ENCODE results near the gene FAM53A.

GRCh38 chr4:1723131-1723801, 39.2 kb upstream of the FAM53A start:
- TF ChIP-seq, protein P1, sequence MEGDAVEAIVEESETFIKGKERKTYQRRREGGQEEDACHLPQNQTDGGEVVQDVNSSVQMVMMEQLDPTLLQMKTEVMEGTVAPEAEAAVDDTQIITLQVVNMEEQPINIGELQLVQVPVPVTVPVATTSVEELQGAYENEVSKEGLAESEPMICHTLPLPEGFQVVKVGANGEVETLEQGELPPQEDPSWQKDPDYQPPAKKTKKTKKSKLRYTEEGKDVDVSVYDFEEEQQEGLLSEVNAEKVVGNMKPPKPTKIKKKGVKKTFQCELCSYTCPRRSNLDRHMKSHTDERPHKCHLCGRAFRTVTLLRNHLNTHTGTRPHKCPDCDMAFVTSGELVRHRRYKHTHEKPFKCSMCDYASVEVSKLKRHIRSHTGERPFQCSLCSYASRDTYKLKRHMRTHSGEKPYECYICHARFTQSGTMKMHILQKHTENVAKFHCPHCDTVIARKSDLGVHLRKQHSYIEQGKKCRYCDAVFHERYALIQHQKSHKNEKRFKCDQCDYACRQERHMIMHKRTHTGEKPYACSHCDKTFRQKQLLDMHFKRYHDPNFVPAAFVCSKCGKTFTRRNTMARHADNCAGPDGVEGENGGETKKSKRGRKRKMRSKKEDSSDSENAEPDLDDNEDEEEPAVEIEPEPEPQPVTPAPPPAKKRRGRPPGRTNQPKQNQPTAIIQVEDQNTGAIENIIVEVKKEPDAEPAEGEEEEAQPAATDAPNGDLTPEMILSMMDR (conservative IDR thresholded peaks at IDR 0.05 in 1 of 2, IDR thresholded peaks at IDR 0.05 in 1 of 2; ENCODE audit: low read depth in 1 of 2, low read length in 2 of 2): no peak
- TF ChIP-seq EZH2 (IDR thresholded peaks at IDR 0.05; ENCODE audit: low read length, missing control alignments): no peak

All from fibroblast of lung (primary cell).